Panc1 (cell line): ENCODE results near the gene SRBD1. TPM values are rescaled to one million over a fixed set of nuclear protein-coding genes. Genes with fewer than 3 reads are reported as not detected.

Experiments
- ATAC-seq: fragments of 200-7000 bp; cut with Tn5 transposase; 2 replicates; pipeline ENCODE4 v1.9.1; 2020; ENCODE audit warnings: mild to moderate bottlenecking, moderate library complexity
- BruUV-seq: library from RNA; stranded (reverse); fragments of 400-500 nt; replicated peaks from 2 replicates; lab custom pipeline; 2021; lab: Mats Ljungman, UMichigan
- CTCF ChIA-PET: fragments of 300-600 bp; sonication (Branson Sonifier 250); formaldehyde crosslinking; loops from one replicate; lab custom pipeline; 2022; ENCODE audit warnings: antibody characterized with exemption; lab: Charles Lee
- POLR2A ChIA-PET: fragments of 300-600 bp; sonication (Branson Sonifier 250); formaldehyde crosslinking; loops from one replicate; lab custom pipeline; 2022; ENCODE audit warnings: antibody characterized with exemption; lab: Charles Lee
- DNase-seq: peaks from one replicate; pipeline ENCODE4 v3.0.0-alpha.2; 2010; ENCODE audit warnings: low read depth, low spot score
- H3K27ac ChIP-seq: 2 replicates; pipeline ENCODE4 v1.5.1; 2011; ENCODE audit warnings: mild to moderate bottlenecking, low read length, inconsistent platforms
- H3K27me3 ChIP-seq: fragments of 200-500 bp; sonication (Bioruptor generic); 2 replicates; pipeline ENCODE4 v1.6.0; 2014; ENCODE audit warnings: low read length, inconsistent platforms; ENCODE audit not compliant: control insufficient read depth, insufficient read depth
- H3K36me3 ChIP-seq: fragments of 200-500 bp; sonication (Bioruptor generic); 2 replicates; pipeline ENCODE4 v1.5.1; 2014; ENCODE audit warnings: inconsistent platforms, mild to moderate bottlenecking, low read length, moderate library complexity; ENCODE audit not compliant: control insufficient read depth, insufficient read depth
- H3K4me1 ChIP-seq: 2 replicates; pipeline ENCODE4 v1.5.1; 2011; ENCODE audit warnings: inconsistent platforms, mild to moderate bottlenecking, low read length, moderate library complexity; ENCODE audit not compliant: control insufficient read depth, insufficient read depth
- H3K4me3 ChIP-seq, 2 experiments: 2 replicates each; pipeline ENCODE4 v1.5.1; 2011 to 2012; ENCODE audit warnings: low read depth in 2 of 2, low read length in 2 of 2, mild to moderate bottlenecking in 2 of 2, inconsistent platforms in 1 of 2, moderate library complexity in 1 of 2
- H3K9me3 ChIP-seq: fragments of 200-500 bp; sonication (Bioruptor generic); 2 replicates; pipeline ENCODE4 v1.5.1; 2014; ENCODE audit warnings: low read depth, mild to moderate bottlenecking, inconsistent platforms, low read length, moderate library complexity; ENCODE audit not compliant: control insufficient read depth, insufficient read depth
- CTCF ChIP-seq: fragments of 450-650 bp; IDR thresholded peaks from 2 replicates; pipeline ENCODE4 v1.5.1; 2017; ENCODE audit warnings: mild to moderate bottlenecking
- POLR2AphosphoS5 ChIP-seq: IDR thresholded peaks from 2 replicates; pipeline ENCODE4 v1.6.1; 2012; ENCODE audit warnings: mild to moderate bottlenecking, low read depth, low read length, moderate library complexity
- REST ChIP-seq, 2 experiments: IDR thresholded peaks; 2 replicates each; pipeline ENCODE4 v1.6.1; 2011 to 2012; ENCODE audit warnings: low read depth in 2 of 2, control low read depth in 1 of 2, low read length in 1 of 2, mild to moderate bottlenecking in 1 of 2, moderate library complexity in 1 of 2; ENCODE audit not compliant: insufficient read depth in 1 of 2
- SIN3A ChIP-seq: IDR thresholded peaks from 2 replicates; pipeline ENCODE4 v1.6.1; 2012; ENCODE audit warnings: low read depth, mild to moderate bottlenecking, low read length, moderate library complexity, borderline replicate concordance; ENCODE audit not compliant: insufficient read depth
- TCF7L2 ChIP-seq: IDR thresholded peaks from 2 replicates; pipeline ENCODE4 v1.6.1; 2011; ENCODE audit warnings: mild to moderate bottlenecking, low read depth, low read length, inconsistent platforms
- in situ Hi-C: cut with HindIII; loops from 2 replicates; pipeline ENCODE4 v1.10.0; 2016; ENCODE audit warnings: low sequenced_read_pairs, low pct_unique_long_range_greater_than_20kb
- intact Hi-C: fragments of 100-400 bp; cut with micrococcal nuclease; formaldehyde crosslinking; loops from one replicate; pipeline ENCODE4 v1.10.0; 2022; ENCODE audit not compliant: unreplicated experiment
- total RNA-seq: library from RNA; stranded (reverse); gene quantifications from one replicate; pipeline ENCODE4 v1.2.1, GENCODE V29; 2021; ENCODE audit not compliant: unreplicated experiment

The SRBD1 gene
- total RNA-seq, 1 experiment from 2014 or later = 9.7 TPM

GRCh38 chr2:45368792-45369191, 242.3 kb downstream of the SRBD1 start:
- BruUV-seq = no TSS peak
- Histone ChIP-seq H3K9me3 (no peaks in the 10 kb centered on the region), H3K4me1 (no peaks in the 10 kb centered on the region), H3K36me3 (no peaks in the 10 kb centered on the region), H3K27ac (no peak overlapping the region), H3K4me3 (no peak overlapping the region), H3K27me3 (no peaks in the 10 kb centered on the region)
- CTCF ChIA-PET = no interaction called here
- in situ Hi-C loops = no loop called here
- intact Hi-C loops = no loop called here
- no peak for DNase-seq
- no peak for TF ChIP-seq CTCF
- TF ChIP-seq SIN3A = no peak
- TF ChIP-seq TCF7L2 = no peak
- no peak for TF ChIP-seq POLR2AphosphoS5
- no peak for TF ChIP-seq REST (IDR thresholded peaks at IDR 0.05; ENCODE audit: insufficient read depth in 1 of 2, low read depth in 2 of 2, low read length in 1 of 2)
- no peak for ATAC-seq
- POLR2A ChIA-PET = no interaction called here

GRCh38 chr2:45361666-45362065, 249.4 kb downstream of the SRBD1 start:
- intact Hi-C loops (no loop called here), in situ Hi-C loops (no loop called here)
- Histone ChIP-seq H3K4me1 (no peaks in the 10 kb centered on the region), H3K9me3 (no peaks in the 10 kb centered on the region), H3K27ac (no peak overlapping the region), H3K27me3 (peaks cover 5% of the 10 kb centered on the region; the same call in 1 of the 2 replicates), H3K36me3 (no peaks in the 10 kb centered on the region), H3K4me3 (no peak overlapping the region)
- POLR2A ChIA-PET = no interaction called here
- CTCF ChIA-PET = no interaction called here
- ATAC-seq (no peak), DNase-seq (no peak)
- TF ChIP-seq POLR2AphosphoS5 (no peak), CTCF (no peak), SIN3A (no peak), TCF7L2 (no peak), REST (IDR thresholded peaks at IDR 0.05; ENCODE audit: insufficient read depth in 1 of 2, low read depth in 2 of 2, low read length in 1 of 2) (no peak)
- BruUV-seq = no TSS peak
